Activated CD4-positive, alpha-beta T cell treated with anti-CD3 and anti-CD28 coated beads, Interleukin-2, Interleukin-4, amounts not matched to agents 100 ng/mL and 50 ng/mL, durations not matched to agents 16 hours and 8 hours (primary cell): Measurements from ENCODE around the gene TMEM269.

Experiments
- DNase-seq: peaks from one replicate; pipeline ENCODE4 v3.0.0-alpha.2; 2020; ENCODE audit warnings: low spot score

Gene TMEM269

DNA sequence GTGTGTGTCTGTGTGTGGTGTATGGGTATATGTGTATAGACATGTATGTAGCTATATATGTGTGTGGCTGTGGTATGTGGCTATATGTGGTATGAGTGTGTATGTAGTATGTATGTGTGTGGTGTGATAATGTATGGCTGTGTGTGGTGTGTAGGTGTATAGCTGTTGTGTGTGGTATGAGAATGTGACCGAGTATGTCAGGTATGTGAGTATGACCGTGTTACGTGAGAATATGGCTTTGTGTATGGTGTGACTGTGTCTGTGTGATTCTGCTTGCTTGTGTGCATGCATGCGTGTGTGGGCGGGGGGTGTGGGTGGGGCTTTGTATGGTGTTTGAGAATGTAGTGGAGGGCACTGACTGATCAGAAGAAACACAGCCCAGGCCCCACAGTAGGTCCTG, 65.2 kb downstream of the TMEM269 start:
- DNase-seq: no peak
